Left kidney (tissue), 2 donors: Measurements from ENCODE around the gene KLK14. TPM values are rescaled to one million over a fixed set of nuclear protein-coding genes. Genes with fewer than 3 reads are reported as not detected.

Source experiments
- DNase-seq: peaks from one replicate; pipeline ENCODE4 v3.0.0-alpha.2; 2013
- polyA plus RNA-seq: library from polyadenylated mRNA; unstranded; fragments of 120-200 nt; gene quantifications from one replicate; pipeline ENCODE4 v1.2.1, GENCODE V29; 2013; ENCODE audit not compliant: insufficient read length

The KLK14 gene
- polyA plus RNA-seq, 1 donor = 0.45 TPM

DNA sequence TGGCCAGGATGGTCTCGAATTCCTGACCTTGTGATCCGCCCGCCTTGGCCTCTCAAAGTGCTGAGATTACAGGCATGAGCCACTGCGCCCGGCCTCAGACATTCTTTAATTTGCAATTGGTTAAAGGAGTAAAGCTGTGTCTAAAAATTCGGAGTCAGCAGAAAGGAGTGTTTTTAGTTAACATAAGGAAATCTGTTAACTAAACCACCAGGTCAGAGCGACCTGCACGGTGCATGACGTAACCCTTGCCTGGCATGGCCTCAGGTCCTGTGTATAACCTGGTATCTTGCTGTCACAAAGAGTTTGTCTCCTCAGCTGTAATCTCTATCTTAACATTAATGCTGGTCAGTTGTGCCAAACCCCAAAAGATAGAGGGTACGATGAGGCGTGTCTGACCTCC, 38.4 kb downstream of the KLK14 start:
- no peak for DNase-seq

DNA sequence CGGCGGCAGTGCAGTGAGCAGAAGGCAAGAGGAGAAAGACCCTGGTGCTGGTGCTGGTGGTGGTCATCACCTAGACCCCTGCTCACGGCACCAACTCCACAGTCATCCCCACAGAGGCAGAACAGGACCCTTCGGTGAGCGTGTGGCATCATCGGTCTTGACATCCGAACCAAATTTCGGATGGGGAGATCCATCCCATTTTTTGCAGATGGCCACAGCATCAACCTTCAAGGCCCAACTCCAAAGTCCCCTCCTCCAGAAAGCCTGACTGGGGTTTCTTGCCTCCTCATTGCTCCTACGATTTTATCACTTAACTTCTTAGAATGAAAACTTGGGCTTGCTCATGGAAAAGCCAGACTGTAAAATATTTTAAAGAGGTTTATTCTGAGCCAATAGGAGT, 39.2 kb downstream of the KLK14 start:
- DNase-seq = no peak

DNA sequence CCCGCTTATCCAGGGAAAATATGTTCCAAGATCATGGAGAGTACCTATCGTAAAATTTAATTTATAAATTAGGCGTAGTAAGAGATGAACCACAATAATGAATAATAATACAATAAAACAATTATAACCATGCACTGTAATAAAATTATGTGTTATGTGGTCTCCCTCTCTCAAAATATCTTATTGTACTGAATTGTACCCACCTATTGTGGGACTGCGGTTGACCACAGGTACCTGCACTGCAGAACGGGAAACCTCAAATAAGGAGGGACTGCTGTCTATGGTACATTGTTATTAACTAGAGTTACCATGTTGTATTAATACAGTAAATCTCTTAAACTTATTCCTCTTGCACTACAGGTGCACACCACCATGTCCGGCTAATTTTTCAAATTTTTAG, 42.5 kb downstream of the KLK14 start:
- no peak for DNase-seq

DNA sequence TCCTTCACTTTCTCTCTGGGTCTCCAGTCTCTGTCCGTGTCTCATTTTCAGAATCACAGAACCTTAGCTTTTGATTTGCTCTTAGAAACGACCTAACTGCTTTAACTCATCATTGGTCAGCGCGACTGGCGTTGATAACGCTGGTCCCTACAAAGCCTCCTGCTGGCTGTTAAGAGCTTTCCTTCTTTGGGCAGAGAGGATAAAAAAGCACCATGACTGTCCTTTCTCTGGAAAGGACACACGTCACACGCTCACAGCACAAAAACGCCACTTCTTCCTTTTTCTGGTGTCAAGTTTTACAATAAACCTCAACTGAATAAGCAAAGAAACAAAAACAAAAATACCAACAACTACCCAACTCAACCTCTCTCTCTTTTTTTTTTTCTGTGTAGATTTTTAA, 46.2 kb downstream of the KLK14 start:
- DNase-seq = no peak

DNA sequence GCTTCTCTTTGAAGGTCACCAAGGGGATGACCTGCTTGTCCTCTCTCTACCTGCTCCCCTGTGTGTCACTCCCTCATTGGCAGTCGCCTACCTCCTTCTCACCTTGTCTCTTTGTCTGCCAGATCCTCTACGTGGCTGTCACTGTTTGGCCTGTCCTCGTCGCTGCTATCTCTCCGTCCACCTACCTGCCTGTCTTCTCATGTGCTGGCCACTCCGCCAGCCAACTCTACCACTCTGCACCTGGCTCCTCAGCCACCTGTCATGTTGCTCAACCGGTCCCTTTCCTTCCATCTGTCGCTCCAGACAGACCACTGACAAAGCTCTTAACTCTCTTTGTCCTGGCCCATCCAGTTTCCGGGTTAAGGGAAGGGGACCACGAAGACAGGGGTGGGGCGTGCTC, 48.0 kb downstream of the KLK14 start, which contains the start of gene KLK12:
Gene KLK12 (minus strand): TSS at position 299 of the 400 bp plus-strand sequence. CDS start 381 bp downstream, outside the sequence.
- no peak for DNase-seq

DNA sequence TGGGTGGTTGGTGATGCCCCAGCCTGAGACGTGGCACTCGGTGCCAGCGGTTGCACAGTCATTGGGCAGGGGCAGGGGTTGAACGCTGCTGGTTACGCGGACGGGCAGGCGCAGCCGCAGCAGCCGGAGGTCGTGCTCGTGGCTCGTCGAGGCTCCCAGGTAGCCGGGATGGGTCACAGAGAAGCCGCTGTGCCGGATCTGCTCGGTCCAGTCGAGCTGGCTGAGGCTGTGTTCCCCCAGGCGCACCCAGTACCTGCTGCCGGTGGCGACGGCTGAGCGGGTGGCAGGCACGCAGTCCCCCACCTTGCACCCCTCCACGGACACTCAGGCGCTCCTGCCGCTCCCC, 50.8 kb downstream of the KLK14 start:
- DNase-seq = no peak

DNA sequence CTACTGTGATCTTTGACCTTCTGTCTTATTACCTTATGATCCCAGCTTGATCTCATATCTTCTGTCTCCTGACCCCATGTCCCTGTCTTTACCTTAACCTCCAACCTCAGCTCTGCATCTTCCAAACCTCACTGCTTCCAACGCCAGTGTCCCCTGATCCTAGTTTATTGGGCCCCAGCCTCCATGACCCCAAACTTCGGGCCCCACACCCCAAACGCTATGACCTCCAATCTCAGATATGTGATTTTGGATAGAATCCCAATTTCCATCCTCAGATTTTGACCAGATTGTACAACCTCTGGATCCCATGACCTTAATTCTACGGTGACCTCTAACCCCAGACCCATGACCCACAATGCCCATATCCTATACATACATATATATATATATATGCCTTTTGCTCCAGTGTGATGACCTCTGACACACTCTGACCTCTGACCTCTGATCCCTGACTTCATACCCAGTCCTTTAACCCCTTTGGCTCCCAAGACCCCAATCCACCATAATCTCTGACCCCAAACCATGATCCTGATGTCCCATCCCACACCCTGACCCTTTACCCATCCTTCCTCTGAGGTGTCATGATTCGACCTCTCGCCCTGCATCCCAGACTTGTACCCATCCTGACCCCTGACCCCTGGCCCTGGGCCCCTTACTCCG, 51.3 kb downstream of the KLK14 start:
- DNase-seq = no peak

DNA sequence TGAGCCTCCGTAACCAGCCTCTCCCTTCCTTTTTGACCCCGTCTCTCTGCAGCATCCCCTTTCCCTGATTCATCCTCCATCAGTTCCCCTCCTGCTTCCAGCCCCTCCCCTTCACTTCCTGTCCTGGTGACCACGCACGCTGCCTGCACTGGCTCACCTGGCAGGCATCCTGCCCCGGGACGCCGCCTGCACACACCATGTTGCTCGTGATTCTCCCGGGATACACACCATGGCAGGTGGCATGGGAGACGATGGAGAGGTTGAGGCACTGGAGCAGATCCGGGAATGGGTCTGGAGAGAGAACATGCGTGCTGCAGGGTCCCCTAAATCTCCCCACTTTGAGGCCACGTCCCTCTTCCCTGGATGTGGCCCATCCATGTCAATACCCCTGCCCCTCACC, 52.1 kb downstream of the KLK14 start:
- no peak for DNase-seq

DNA sequence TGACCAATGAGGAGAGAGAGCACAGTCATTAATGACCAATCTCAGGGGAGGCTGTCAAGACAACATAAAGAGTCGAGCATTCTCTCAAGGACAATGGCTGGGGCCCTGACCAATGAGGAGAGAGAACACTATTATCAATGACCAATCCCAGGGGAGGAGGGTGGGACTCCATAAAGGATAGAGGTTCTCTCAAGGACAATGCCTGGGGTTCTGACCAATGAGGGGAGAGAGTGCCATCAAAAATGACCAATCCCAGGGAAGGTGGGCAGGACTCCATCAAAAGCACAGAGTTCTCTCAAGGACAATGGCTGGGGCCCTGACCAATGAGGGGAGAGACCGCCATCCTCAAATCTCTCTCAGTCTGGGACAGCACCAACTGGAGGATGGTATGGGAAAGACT, 53.0 kb downstream of the KLK14 start:
- DNase-seq = no peak

Other genes with a start within 250 kb of the KLK14 start
- not detected for gene KLK15, start 249.3 kb downstream of the KLK14 start, polyA plus RNA-seq
- 0.68 TPM for gene KLK3, start 228.0 kb downstream of the KLK14 start, polyA plus RNA-seq
- gene KLK2, start 209.4 kb downstream of the KLK14 start, polyA plus RNA-seq = 0.27 TPM
- not detected for gene KLK4, start 171.5 kb downstream of the KLK14 start, polyA plus RNA-seq
- gene KLK5, start 129.8 kb downstream of the KLK14 start, polyA plus RNA-seq = 1.2 TPM
- 28.0 TPM for gene KLK6, start 113.3 kb downstream of the KLK14 start, polyA plus RNA-seq
- 4.6 TPM for gene KLK7, start 99.0 kb downstream of the KLK14 start, polyA plus RNA-seq
- gene KLK8, start 81.3 kb downstream of the KLK14 start, polyA plus RNA-seq = 3.9 TPM
- gene KLK10, start 63.2 kb downstream of the KLK14 start, polyA plus RNA-seq = 0.17 TPM
- gene KLK11, start 56.3 kb downstream of the KLK14 start, polyA plus RNA-seq = 0.15 TPM
- not detected for gene KLK12, start 47.9 kb downstream of the KLK14 start, polyA plus RNA-seq
- gene KLK13, start 17.8 kb downstream of the KLK14 start, polyA plus RNA-seq = 0.76 TPM
- gene CTU1, start 25.5 kb upstream of the KLK14 start, polyA plus RNA-seq = 1.8 TPM
- gene SIGLEC9, start 42.0 kb upstream of the KLK14 start, polyA plus RNA-seq = 1.4 TPM
- not detected for gene SIGLEC7, start 59.4 kb upstream of the KLK14 start, polyA plus RNA-seq
- gene CD33, start 142.2 kb upstream of the KLK14 start, polyA plus RNA-seq = 3.0 TPM
- not detected for gene SIGLECL1, start 168.2 kb upstream of the KLK14 start, polyA plus RNA-seq
- gene IGLON5, start 228.8 kb upstream of the KLK14 start, polyA plus RNA-seq = 3.0 TPM